Measurements from ENCODE around the gene LGALS7. TPM values are rescaled to one million over a fixed set of nuclear protein-coding genes. Genes with fewer than 3 reads are reported as not detected.
A peak's percentile ranks its signal among the peaks of the same experiment; 100 is the strongest.
"Not testable (repeated sequence)": the region's sequence is repeated elsewhere in the genome, so short reads cannot be mapped to it uniquely, and the experiment has no call there.

Gene LGALS7
- total RNA-seq, 1 experiment from 2014 or later, result not detected

DNA sequence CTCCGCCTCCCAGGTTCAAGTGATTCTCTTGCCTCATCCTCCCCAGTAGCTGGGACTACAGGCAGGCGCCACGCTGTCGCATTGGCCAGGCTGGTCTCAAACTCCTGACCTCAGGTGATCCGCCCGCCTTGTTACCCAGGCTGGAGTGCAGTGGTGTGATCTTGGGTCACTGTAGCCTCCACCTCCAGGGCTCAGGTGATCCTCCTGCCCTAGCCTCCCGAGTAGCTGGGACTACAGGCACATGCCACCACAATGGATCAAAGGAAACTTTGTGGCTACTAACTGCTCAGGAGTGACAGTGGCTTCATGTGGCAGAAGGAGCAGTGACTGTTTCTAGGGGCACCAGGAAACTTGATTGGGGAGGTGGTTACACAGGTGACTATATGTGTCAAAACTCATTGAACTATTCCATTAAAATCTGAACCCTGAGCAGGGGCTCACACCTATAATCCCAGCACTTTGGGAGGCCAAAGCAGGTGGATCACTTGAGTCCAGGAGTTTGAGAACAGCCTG is 11.9 kb upstream of the LGALS7 start:
- DNase-seq (ENCODE audit: low read depth, low spot score), result no peak
- in situ Hi-C loops (cut with HindIII; ENCODE audit: low pct_unique_long_range_greater_than_20kb, low sequenced_read_pairs), result no loop called here

DNA sequence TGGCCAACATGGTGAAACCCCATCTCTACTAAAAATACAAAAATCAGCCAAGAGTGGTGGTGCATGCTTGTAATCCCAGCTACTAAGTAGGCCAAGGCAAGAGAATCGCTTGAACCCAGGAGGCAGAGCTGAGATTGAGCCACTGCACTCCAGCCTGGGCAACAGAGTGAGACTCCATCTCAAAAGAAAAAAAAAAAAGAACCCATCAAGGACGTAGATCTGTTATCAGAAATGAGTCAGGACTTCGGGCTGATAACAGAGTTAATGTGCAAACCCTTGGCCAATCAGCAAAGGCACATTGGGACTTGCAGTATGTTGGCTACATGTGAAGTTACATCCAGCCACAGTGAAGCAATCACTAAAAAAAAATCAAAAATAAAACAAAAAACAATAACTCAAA is 10.9 kb upstream of the LGALS7 start:
- no peak for DNase-seq (ENCODE audit: low read depth, low spot score)
- in situ Hi-C loops (cut with HindIII; ENCODE audit: low pct_unique_long_range_greater_than_20kb, low sequenced_read_pairs), result no loop called here

DNA sequence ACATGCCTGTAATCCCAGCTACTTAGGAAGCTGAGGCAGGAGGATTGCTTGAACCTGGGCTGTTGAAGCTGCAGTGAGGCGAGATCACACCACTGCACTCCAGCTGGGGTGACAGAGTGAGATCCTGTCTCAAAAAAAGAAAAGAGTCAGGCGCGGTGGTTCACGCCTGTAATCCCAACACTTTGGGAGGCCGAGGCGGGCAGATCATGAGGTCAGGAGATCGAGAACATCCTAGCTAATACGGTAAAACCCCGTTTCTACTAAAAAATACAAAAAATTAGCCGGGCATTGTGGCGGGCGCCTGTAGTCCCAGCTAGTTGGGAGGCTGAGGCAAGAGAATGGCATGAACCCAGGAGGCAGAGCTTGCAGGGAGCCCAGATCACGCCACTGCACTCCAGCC is 8.9 kb upstream of the LGALS7 start:
- in situ Hi-C loops (cut with HindIII; ENCODE audit: low pct_unique_long_range_greater_than_20kb, low sequenced_read_pairs), result not testable (repeated sequence)

DNA sequence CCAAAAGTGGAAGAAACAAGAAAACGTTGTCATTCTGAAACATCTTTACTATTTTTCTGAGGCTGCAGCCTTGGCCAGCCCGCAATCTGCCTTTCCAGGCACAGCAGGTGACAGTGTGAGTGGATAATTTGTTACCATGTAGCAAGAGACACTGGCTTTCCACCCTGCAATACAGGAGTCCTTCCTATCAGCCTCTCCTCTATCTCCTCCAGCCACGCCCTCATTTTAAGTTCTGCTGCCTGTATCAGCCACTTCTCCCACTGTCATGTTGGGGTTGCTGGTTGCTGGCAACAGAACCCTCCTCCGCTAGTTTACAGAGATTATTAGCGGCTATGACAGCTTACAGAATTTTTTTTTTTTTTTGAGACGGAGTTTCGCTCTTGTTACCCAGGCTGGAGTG is 7.7 kb upstream of the LGALS7 start:
- in situ Hi-C loops (cut with HindIII; ENCODE audit: low pct_unique_long_range_greater_than_20kb, low sequenced_read_pairs), result no loop called here
- no peak for DNase-seq (ENCODE audit: low read depth, low spot score)

More for the DNA sequence above, 8.9 kb upstream of the LGALS7 start:
- not testable (repeated sequence) for DNase-seq (ENCODE audit: low read depth, low spot score)

DNA sequence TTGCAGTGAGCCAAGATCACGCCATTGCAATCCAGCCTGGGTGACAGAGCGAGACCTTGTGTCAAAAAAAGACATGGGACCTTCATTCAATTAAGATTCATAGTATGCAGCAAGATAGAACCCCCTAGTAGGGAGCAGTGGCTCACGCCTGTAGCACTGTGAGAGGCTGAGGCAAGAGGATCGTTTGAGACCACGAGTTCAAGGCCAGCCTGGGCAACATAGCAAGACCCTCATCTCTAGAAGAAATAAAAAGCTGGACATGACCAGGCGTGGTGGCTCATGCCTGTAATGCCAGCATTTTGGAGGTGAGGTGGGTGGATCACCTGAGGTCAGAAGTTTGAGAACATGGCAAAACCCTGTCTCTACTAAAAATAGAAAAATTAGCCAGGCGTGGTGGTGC is 7.1 kb upstream of the LGALS7 start:
- DNase-seq (ENCODE audit: low read depth, low spot score), result no peak
- in situ Hi-C loops (cut with HindIII; ENCODE audit: low pct_unique_long_range_greater_than_20kb, low sequenced_read_pairs), result no loop called here

DNA sequence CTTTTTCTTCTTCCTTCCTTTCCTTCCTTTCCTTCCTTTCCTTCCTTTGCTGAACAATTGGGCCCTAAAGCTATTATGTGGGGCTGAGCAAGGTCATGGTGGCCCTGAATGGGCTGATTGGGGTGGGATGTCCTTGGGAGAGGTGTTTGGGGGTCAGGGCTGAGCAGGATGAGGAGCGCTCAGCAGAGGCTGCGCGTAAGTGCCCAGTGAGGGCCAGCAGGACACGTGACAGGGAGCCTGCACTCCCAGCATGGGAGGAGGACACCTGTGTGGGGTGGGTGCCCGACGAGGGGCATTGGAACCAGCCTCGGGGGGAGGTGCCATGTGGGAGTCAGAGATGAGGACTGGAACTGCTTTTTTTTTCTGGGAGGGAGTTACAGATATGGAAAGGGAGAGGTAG is 5.4 kb upstream of the LGALS7 start:
- in situ Hi-C loops (cut with HindIII; ENCODE audit: low pct_unique_long_range_greater_than_20kb, low sequenced_read_pairs), result no loop called here
- DNase-seq (ENCODE audit: low read depth, low spot score), result no peak

DNA sequence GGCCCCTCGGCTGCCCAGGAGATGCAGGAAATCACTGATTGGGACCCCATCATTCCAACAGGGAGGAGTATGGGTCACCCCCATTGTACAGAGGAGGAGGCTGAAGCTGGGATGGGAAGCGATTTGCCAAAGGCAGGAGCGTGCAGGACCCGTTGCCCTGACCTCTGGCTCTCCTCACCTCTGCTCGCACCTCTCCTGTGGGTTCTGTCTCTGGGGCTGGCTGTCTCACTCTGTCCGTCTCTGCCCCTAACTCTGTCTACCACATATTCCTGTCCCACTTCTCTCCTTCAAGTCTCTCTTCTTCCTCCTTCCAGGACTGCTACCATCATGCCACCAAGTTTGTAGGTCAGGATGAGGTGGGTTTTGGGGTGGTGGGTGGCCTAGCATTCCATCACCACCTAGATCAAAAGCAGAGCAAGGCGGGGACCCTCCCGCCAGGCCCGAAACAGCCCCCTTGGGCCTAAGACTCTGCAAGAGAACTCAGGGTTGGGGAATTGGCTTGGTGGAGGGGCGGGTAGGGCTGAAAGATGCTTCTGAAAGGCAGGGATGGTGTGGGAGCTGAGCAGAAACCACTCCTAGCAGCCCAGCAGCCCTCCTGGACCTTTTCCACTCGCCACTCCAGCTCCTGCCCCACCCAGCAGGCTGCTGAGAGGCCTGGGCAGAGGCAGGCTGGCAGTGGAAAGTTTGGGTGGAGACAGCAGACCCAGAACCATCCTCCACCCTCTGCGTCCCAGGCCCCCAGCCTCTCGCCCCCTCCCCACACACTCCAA is 1.0 kb upstream of the LGALS7 start:
- in situ Hi-C loops (cut with HindIII; ENCODE audit: low pct_unique_long_range_greater_than_20kb, low sequenced_read_pairs), result no loop called here
- no peak for DNase-seq (ENCODE audit: low read depth, low spot score)

DNA sequence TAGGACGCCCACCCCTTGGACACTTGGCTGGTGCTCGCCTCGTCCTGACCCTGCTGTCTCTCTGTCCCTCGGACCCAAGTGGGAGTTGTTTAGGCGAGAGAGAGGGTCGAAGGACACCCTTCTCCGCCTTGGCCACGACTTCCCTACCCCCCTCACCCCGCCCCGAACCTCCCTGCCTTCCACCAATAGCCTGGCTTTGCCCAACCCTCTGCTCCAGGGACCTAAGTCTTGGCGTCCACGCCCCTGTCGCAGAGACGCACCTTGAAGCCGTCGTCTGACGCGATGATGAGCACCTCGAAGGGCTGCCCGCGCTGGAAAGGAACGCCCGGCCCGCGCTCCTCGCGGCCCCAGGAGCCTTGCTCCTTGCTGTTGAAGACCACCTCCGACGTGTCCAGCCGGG is 1.7 kb downstream of the LGALS7 start:
- DNase-seq (ENCODE audit: low read depth, low spot score); in situ Hi-C loops (cut with HindIII; ENCODE audit: low pct_unique_long_range_greater_than_20kb, low sequenced_read_pairs): not testable (repeated sequence)

DNA sequence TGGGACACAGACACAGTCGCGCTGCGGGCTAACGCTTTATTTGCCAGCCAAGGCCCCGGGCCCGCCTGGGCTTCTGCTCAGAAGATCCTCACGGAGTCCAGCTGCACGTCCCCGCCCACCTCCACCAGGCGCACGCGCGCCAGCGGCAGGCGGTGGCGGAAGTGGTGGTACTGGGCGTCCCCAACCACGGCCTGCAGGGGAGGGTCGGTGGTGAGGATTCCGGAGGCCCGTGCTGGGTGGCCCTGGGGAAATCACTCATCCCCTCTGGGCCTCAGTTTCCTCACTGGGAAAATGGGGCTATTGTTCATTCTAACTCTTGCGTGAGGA is 2.4 kb downstream of the LGALS7 start:
- in situ Hi-C loops (cut with HindIII; ENCODE audit: low pct_unique_long_range_greater_than_20kb, low sequenced_read_pairs); DNase-seq (ENCODE audit: low read depth, low spot score): not testable (repeated sequence)

DNA sequence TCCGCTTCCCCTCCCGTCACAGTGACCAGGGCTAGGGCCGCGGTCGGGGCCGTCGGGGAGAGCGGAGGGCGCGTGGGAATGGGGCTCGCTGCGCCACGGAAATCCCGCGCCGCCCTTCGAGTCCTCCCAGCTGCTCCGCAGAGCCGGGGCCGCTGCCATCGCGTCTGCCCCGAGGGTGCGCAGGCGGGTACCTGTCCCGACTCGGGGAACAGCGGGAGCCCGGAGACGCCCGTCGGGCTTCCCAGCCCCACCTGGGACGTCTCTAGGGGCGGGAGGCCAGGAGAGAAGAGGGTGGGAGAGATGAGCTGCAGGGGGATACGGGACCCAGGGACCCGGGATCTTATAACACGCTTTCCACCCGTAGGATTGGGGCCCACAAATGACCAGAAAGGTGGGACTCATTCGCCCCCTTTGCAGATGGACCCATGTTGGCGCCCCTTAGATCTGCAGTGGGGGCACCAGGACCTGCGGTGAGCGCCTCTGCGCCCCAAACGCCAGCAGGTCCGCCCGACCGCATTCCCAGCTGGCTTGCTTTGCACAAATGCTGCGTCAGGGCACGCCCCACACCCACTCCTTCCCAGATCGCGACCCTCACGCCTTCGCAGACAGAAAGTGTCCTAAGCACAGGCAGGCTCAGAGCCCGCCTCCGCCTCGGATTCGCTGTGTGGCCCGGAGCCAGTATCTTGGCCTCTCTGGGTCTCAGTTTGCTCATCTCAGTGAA is 2.9 kb downstream of the LGALS7 start:
- in situ Hi-C loops (cut with HindIII; ENCODE audit: low pct_unique_long_range_greater_than_20kb, low sequenced_read_pairs); DNase-seq (ENCODE audit: low read depth, low spot score): not testable (repeated sequence)

DNA sequence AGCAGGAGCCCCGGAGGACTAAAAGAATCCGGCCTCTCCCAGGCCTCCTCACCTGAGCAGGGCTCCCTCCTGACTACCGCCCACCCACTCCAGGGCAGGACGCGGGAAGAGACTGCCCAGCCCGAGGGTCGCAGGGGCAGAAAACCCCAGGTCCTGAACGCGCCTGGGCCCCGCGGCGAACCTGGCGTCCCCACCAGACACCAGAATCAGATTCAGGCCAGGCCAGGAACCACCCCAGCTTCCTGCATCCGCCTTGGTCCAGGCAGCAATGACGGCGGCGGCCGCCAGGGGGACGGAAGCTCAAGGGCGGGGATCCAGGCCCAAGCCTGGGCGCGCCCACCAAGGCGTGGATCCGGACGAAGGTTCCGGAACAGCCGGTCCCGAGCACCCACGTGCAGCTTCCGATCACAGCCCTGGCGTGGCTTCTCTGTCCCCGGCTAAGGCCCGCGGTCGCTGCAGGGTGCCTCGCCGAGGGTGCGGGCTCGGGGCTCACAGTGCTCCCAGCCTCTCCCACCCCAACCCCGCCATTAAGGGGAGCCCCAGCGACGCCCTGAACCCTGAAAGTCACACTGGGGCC is 3.6 kb downstream of the LGALS7 start:
- DNase-seq (ENCODE audit: low read depth, low spot score), result no peak
- in situ Hi-C loops (cut with HindIII; ENCODE audit: low pct_unique_long_range_greater_than_20kb, low sequenced_read_pairs), result no loop called here

DNA sequence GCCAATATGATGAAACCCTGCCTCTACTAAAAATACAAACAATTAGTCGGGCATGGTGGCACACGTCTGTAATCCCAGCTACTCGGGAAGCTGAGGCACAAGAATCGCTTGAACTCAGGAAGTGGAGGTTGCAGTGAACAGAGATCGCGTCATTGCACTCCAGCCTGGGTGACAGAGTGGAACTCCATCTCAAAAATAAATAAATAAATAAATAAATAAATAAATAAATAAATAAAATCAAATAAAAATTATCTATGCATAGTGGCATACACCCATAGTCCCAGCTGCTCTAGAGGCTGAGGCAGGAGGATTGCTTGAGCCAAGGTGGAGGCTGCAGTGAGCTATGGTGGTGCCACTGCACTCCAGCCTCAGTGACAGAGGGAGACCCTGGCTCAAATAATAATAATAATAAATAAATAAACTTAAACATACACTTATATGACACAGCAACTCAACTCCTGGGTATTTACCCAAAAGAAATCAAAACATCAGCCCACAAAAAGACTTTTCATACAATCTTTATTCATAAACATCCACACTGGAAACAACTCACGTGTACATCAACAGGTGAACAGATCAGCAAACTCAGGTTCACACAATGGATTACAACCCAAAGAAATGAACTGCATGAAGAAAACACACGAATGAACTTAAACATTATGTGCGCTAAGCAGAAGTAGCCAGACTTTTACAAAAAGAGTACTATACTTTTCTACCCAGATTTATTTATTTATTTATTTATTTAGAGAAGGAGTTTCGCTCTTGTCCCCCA is 6.9 kb downstream of the LGALS7 start:
- in situ Hi-C loops (cut with HindIII; ENCODE audit: low pct_unique_long_range_greater_than_20kb, low sequenced_read_pairs), result no loop called here
- DNase-seq (ENCODE audit: low read depth, low spot score), result no peak

DNA sequence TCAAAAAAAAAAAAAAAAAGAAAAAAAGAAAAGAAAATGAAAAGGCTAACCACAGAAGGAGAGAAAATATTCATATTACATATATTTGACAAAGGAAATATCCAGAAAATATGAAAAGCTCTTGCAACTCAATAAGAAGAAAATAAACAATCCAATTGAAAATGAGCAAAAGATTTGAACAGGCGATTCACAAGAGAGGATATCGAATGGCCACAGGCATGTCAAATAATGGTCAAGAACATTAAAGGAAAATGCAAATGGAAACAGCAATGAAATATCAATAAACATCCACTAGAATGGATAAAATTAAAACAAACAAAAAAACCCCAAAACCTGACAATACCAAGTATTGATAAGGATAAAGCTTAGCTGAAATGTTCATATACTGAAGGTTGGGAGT is 8.1 kb downstream of the LGALS7 start:
- in situ Hi-C loops (cut with HindIII; ENCODE audit: low pct_unique_long_range_greater_than_20kb, low sequenced_read_pairs), result no loop called here
- no peak for DNase-seq (ENCODE audit: low read depth, low spot score)

DNA sequence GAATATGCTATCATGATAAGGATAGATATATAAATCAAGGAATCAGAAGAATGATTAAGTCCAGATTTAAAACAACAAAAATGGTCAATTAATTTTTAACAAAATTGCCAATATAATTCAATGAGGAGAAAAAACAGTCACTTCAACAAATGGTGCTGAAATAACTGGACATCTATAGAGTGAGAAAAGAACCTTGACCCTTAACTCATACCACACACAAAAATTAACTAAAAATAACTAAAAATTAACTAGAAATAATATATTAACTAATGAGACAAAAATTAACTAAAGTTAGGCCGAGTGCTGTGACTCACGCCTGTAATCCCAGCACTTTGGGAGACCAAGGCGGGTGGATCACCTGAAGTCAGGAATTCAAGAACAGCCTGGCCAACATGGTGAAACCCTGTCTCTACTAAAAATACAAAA is 9.5 kb downstream of the LGALS7 start:
- no peak for DNase-seq (ENCODE audit: low read depth, low spot score)
- in situ Hi-C loops (cut with HindIII; ENCODE audit: low pct_unique_long_range_greater_than_20kb, low sequenced_read_pairs), result no loop called here

DNA sequence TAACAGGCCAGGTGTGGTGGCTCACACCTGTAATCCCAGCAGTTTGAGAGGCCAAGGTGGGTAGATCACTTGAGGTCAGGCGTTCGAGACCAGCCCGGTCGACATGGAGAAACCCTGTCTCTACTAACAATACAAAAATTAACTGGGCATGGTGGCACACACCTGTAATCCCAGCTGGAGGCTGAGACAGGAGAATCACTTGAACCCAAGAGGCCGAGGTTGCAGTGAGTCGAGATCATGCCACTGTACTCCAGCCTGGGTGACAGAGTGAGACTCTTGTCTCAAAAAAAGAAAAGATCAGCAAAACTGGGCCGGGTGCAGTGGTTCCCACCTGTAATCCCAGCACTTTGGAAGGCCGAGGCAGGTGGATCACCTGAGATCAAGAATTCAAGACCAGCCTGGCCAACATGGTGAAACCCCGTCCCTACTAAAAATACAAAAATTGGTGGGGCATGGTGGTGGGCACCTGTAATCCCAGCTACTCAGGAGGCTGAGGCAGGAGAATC is 11.4 kb downstream of the LGALS7 start:
- DNase-seq (ENCODE audit: low read depth, low spot score); in situ Hi-C loops (cut with HindIII; ENCODE audit: low pct_unique_long_range_greater_than_20kb, low sequenced_read_pairs): not testable (repeated sequence)

DNA sequence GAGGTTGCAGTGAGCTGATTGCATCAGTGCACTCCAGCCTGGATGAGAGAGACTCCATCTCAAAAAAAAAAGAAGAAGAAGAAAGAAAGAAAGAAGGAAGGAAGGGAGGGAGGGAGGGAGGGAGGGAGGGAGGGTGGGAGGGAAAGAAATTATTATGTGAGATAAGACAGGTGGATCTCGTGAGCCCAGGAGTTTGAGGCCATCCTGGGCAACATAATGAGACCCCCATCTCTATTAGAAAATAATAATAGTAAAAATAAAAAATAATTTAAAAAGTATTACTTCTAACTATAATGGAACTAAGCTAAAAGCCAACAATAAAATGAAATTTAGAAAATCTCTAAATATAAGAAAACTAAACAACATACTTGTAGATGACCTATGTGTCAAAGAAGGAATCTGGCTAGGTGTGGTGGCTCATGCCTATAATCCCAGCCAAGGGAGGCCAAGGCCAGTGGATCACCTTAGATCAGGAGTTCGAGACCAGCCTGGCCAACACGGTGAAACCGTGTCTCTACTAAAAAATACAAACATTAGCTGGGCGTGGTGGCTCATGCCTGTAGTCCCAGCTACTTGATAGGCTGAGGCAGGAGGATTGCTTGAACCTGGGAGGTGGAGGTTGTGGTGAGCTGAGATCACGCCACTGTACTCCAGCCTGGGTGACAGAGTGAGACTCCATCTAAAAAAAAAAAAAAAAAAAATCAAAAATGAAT is 12.4 kb downstream of the LGALS7 start:
- DNase-seq (ENCODE audit: low read depth, low spot score); in situ Hi-C loops (cut with HindIII; ENCODE audit: low pct_unique_long_range_greater_than_20kb, low sequenced_read_pairs): not testable (repeated sequence)

DNA sequence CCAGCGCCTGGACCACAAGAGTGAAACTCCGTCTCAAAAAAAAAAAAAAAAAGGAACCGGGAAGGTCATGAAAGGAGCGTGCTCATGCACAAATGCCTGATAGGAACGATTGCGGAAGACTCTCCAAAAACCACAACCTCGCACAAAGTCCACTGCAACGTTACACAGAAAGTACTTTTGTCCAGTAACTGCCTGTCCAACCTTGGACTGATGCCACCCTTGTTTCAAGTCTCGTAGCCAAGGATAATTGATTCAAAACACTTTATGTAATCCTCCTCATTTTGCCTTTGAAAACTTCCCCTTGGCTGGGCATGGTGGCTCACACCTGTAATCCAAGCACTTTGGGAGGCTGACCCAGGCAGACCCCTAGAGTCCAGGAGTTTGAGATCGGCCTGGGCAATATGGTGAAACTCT is 13.7 kb downstream of the LGALS7 start:
- in situ Hi-C loops (cut with HindIII; ENCODE audit: low pct_unique_long_range_greater_than_20kb, low sequenced_read_pairs), result no loop called here
- peak; percentile 80 for DNase-seq (ENCODE audit: low read depth, low spot score)

Data from SK-MEL-5 (cell line).